Activated T-helper 1 cell treated with anti-CD3 and anti-CD28 coated beads, Interleukin-2, amount 50 U/mL, for 16 hours (primary cell): ENCODE data around the gene VCP.
A peak's percentile ranks its signal among the peaks of the same experiment; 100 is the strongest.

Experiments
- DNase-seq, 2 donors: peaks; one replicate each; pipeline ENCODE4 v3.0.0-alpha.2; 2020; ENCODE audit warnings: low read depth in 1 of 2, low spot score in 1 of 2

The VCP gene

DNA sequence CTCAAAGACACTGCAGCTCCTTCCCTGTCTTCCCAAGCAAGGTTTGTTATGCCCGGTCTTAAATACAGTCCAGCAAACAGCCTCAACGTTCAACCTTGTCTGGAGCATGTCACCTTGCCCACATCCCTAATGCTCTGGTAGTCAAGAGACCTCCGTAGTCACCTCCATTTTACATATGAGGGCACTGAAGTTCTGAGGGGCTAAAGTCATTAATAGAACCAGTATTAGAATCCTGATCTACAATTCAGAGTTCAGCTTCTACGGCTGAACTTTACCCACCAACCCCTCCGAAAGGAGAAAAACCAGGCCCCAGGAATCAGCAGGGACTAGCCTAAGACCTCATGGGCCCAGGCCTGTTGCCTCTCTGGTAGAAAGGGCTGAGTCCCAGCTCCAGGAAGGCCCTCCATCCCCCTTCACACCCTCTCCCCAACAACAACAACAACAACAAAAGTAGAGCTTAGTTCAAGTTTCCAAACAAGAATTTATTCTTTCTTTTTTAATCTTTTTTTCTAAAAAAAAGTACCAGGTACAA, 31.3 kb upstream of the VCP start:
- no peak for DNase-seq

GRCh38 chr9:35102769-35103659, 30.6 kb upstream of the VCP start, which contains the start of gene STOML2:
Gene STOML2, minus strand, starts transcription at chr9:35103131. Its CDS starts 37 bp downstream, at chr9:35103094.
- DNase-seq, result peak; percentile 84 to 86

- DNase-seq, result no peak
Observed at GRCh38 chr9:35102465-35102768, 30.0 kb upstream of the VCP start.

DNA sequence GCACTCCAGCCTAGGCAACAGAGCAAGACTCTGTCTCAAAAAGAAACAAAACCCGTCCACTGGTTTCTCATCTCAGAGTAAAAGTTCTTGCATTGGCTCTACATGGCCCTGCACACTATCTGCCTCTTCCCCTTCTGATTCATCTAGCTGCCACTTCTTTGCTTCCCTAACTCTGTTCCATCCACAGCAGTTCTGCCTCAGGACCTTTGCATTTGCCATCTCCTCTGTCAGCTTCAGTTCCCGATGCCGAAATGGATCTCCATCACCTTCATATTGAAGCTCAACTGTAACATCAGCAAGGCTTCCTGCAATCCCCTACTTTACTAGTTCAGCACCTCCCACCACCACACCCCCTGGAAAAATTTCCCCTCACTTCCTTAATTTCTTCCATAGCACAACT, 25.1 kb upstream of the VCP start:
- DNase-seq, result no peak

- DNase-seq, result peak; percentile 78 to 82
Observed at GRCh38 chr9:35096035-35096849, 23.8 kb upstream of the VCP start, which contains the start of gene PIGO. Gene PIGO, minus strand, starts transcription at chr9:35096591. Its CDS starts 1,026 bp downstream, at chr9:35095565.

DNA sequence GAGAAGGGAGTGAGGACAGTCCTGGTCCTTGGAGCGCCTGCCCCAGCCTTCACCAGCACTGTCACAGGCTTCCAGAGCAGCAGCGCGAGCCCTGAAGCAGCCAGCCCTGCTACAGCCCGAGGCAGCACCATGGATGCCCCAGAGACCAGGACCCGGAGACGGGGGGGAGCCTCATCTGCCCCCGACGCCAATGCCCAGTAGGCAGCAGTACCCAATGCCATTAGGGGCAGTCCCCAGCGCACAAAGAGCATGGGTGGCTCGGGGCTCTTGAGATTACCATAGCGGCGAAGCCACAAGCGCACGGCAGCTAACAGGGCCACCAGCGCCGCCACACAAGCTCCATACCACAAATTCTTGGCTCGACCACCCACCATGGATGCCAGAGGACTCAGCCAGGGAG, 19.1 kb upstream of the VCP start:
- no peak for DNase-seq

GRCh38 chr9:35089434-35089833, 17.0 kb upstream of the VCP start:
- no peak for DNase-seq

DNA sequence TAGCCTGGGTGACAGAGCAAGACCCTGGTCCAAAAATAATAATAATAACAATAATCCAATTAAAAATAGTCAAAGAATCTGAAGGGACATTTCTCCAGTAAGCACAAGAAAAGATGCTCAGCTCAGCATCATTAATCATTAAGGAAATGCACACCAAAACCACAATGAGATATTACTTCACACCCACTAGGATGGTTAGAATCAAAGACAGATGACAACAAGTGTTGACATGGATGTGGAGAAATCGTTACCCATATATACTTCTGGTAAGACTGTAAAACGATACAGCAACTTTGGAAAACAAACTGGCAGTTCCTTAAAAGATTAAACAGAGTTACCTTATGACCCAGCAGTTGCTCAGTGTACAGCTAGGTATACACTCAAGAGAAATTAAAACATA, 12.7 kb upstream of the VCP start:
- no peak for DNase-seq

DNA sequence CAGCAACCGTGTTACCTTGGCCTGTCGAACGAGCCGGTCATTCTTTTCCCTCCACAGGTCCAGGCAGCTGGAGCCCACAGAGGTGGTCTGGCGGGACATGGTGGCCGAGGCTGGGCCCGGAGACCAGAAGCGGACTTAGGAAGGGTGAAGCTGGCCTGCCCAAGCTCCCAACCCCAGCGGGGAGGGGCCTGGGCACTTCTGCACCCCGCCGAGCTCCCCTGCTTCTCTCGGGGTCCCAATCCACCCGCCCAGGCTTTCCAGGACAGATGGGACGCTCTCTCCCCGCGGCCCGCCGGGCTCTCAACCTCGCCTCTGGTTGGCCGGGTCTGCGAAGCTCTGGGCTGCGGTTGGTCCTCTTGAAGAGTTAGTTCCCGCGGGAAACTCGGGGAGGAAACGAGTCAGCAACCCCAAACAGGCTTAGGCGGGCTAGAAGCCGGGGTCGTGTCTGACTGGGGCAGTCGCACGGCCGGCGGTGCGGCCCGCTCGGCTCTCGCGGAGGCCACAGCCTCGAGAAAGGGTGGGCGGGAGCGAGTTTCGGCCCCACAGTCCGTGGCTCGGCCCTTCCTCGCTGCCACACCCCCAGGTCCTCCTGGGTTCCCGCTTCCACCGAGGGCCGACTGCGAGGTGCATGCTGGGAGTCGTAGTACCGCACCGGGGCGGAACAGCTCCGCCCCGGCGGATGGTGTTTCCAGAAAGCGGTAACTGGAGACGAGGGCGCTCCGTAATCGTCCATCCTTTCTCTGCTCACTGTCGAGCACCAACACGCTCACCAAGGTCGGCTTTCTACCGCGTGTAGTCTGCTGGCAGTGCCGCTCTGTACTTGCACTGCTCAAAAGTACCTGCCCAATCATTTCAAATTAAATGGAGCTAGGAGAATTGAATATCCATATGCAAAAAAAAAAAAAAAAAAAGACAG, 7.3 kb upstream of the VCP start, which contains the start of gene FANCG:
TSS of gene FANCG (minus strand) at position 517 of the 916 bp plus-strand sequence. CDS start at position 99, 418 bp downstream.
- DNase-seq, result peak; percentile 64 to 69

DNA sequence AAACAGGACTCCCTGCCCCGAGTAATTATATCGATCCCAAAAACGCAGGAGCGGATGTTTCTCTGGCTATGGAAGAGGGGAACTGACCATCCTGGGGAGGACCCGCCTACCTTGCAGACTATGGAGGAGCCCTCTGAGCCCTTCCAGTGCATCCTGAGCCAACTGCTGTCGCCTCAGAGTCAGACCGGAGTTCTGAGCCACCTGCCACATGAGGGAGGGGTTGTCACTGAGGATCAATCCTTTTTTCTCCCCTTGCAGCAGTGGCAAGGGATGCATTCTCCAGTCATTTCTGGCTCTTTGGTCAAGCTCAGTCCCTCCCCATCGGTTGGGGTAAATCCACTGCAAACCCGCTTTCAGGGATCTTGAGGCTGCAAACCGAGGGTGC, 6.6 kb upstream of the VCP start:
- no peak for DNase-seq

GRCh38 chr9:35078066-35078465, 5.6 kb upstream of the VCP start:
- no peak for DNase-seq

GRCh38 chr9:35076848-35077247, 4.4 kb upstream of the VCP start:
- no peak for DNase-seq

GRCh38 chr9:35075358-35075757, 2.9 kb upstream of the VCP start:
- DNase-seq, result no peak

- DNase-seq, result no peak
Observed at GRCh38 chr9:35074791-35075190, 2.4 kb upstream of the VCP start.

DNA sequence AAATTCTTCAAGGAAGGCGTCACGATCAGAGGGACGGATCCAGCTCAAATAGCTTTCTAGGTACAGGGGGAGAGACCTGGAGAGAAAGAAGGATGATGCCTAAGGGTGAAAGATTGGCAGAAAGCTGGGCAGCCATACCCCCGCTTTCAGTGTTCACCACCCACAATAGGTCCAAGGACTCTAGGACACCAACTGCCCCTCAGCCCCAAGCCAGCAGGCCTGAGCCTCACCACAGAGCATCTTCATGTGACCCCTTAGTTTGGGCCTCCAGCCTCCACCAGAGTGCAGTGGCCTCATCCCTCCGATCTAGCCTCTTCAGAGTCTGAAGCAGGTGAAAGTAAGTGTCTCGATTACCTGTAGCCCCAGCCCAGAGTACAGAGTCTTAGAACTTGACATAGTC, 1.7 kb upstream of the VCP start:
- no peak for DNase-seq

- no peak for DNase-seq
Observed at GRCh38 chr9:35073279-35073612, 821 bp upstream of the VCP start.

GRCh38 chr9:35071814-35072460, 488 bp downstream of the VCP start:
- peak; percentile 36 to 65 for DNase-seq

GRCh38 chr9:35070823-35071813, 1.3 kb downstream of the VCP start:
- DNase-seq, result no peak

DNA sequence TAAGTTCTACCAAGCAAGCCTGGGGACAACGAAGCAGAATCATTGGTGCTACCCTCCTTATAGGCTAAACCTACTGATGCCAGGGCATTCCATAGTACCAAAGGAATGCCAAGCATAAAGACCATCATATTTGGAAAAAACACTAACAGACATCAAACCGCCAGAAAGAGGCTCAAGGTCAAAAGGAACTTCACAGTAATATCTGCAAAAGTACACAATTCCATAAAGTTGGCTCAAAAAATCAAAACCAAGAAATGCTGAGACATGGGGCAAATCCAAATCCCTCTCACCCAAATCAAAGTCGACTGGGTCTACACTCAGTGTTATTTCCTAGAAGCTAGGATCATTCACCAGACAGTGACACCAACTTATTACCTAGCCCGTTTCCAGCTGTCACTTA, 3.4 kb downstream of the VCP start:
- no peak for DNase-seq
